H9 (cell line): ENCODE measurements around the gene KIF26B. TPM values are rescaled to one million over a fixed set of nuclear protein-coding genes. Genes with fewer than 3 reads are reported as not detected.

Experiments
- DNase-seq: peaks from one replicate; pipeline ENCODE4 v3.0.0-alpha.2; 2017
- H2AFZ ChIP-seq: one replicate; pipeline ENCODE4 v1.6.1; 2013; ENCODE audit warnings: mild to moderate bottlenecking, low read length, control low read depth, moderate library complexity
- H2AK5ac ChIP-seq: 2 replicates; pipeline ENCODE4 v1.6.1; 2013; ENCODE audit warnings: low read length, control low read depth, mixed read lengths; ENCODE audit not compliant: insufficient read length
- H2BK120ac ChIP-seq: one replicate; pipeline ENCODE4 v1.6.1; 2013; ENCODE audit warnings: low read depth, mild to moderate bottlenecking, low read length, control low read depth, inconsistent platforms; ENCODE audit not compliant: poor library complexity, severe bottlenecking
- H2BK12ac ChIP-seq: 2 replicates; pipeline ENCODE4 v1.6.1; 2013; ENCODE audit warnings: low read length, control low read depth, mixed read lengths, low read depth; ENCODE audit not compliant: insufficient read length
- H2BK15ac ChIP-seq: 2 replicates; pipeline ENCODE4 v1.6.1; 2013; ENCODE audit warnings: low read depth, low read length, control low read depth
- H2BK20ac ChIP-seq: one replicate; pipeline ENCODE4 v1.6.1; 2013; ENCODE audit warnings: low read depth, mild to moderate bottlenecking, low read length, control low read depth, inconsistent platforms; ENCODE audit not compliant: poor library complexity, severe bottlenecking
- H2BK5ac ChIP-seq: 2 replicates; pipeline ENCODE4 v1.6.1; 2013; ENCODE audit warnings: low read length, control low read depth, mixed read lengths; ENCODE audit not compliant: insufficient read length
- H3K14ac ChIP-seq: 2 replicates; pipeline ENCODE4 v1.6.1; 2013; ENCODE audit warnings: low read length, control low read depth; ENCODE audit not compliant: insufficient read depth
- H3K18ac ChIP-seq: 2 replicates; pipeline ENCODE4 v1.6.1; 2013; ENCODE audit warnings: low read depth, mild to moderate bottlenecking, mixed read lengths, low read length, control low read depth; ENCODE audit not compliant: insufficient read length
- H3K23ac ChIP-seq: 2 replicates; pipeline ENCODE4 v1.6.1; 2013; ENCODE audit warnings: low read length, control low read depth, mixed read lengths, low read depth; ENCODE audit not compliant: insufficient read length
- H3K23me2 ChIP-seq: 2 replicates; pipeline ENCODE4 v1.6.1; 2013; ENCODE audit warnings: low read depth, mild to moderate bottlenecking, mixed read lengths, low read length, control low read depth; ENCODE audit not compliant: insufficient read length, poor library complexity, severe bottlenecking
- H3K27ac ChIP-seq: 2 replicates; pipeline ENCODE4 v1.5.1; 2013; ENCODE audit warnings: low read length, control low read depth, mixed read lengths, low read depth; ENCODE audit not compliant: insufficient read length
- H3K27me3 ChIP-seq: 2 replicates; pipeline ENCODE4 v1.6.1; 2013; ENCODE audit warnings: low read length, control low read depth, inconsistent platforms; ENCODE audit not compliant: insufficient read depth
- H3K4ac ChIP-seq: 2 replicates; pipeline ENCODE4 v1.6.1; 2013; ENCODE audit warnings: low read depth, mild to moderate bottlenecking, control low read depth, inconsistent platforms, low read length, moderate library complexity
- H3K4me1 ChIP-seq: 2 replicates; pipeline ENCODE4 v1.6.1; 2013; ENCODE audit warnings: low read length, control low read depth, inconsistent platforms; ENCODE audit not compliant: insufficient read depth
- H3K4me2 ChIP-seq: 2 replicates; pipeline ENCODE4 v1.6.1; 2013; ENCODE audit warnings: low read length, control low read depth, mixed read lengths; ENCODE audit not compliant: insufficient read length, insufficient read depth
- H3K56ac ChIP-seq: 2 replicates; pipeline ENCODE4 v1.6.1; 2013; ENCODE audit warnings: low read depth, mild to moderate bottlenecking, mixed read lengths, low read length, control low read depth; ENCODE audit not compliant: insufficient read length
- H3K79me1 ChIP-seq: 2 replicates; pipeline ENCODE4 v1.6.1; 2013; ENCODE audit warnings: low read depth, mild to moderate bottlenecking, moderate library complexity, low read length, control low read depth, inconsistent platforms; ENCODE audit not compliant: insufficient read depth, poor library complexity, severe bottlenecking
- H3K79me2 ChIP-seq: 2 replicates; pipeline ENCODE4 v1.6.1; 2013; ENCODE audit warnings: low read length, control low read depth, inconsistent platforms; ENCODE audit not compliant: insufficient read depth
- H3K9ac ChIP-seq: 2 replicates; pipeline ENCODE4 v1.6.1; 2013; ENCODE audit warnings: low read length, control low read depth, mixed read lengths; ENCODE audit not compliant: insufficient read length; ENCODE audit errors: extremely low read depth
- H3K9me3 ChIP-seq: one replicate; pipeline ENCODE4 v1.6.1; 2013; ENCODE audit warnings: low read depth, low read length, inconsistent platforms; ENCODE audit not compliant: control insufficient read depth
- H3T11ph ChIP-seq: one replicate; pipeline ENCODE4 v1.6.1; 2013; ENCODE audit warnings: mild to moderate bottlenecking, low read length, control low read depth, inconsistent platforms
- H4K20me1 ChIP-seq: one replicate; pipeline ENCODE4 v1.6.1; 2013; ENCODE audit not compliant: control insufficient read depth, insufficient read length, insufficient read depth
- H4K5ac ChIP-seq: 2 replicates; pipeline ENCODE4 v1.6.1; 2013; ENCODE audit warnings: low read depth, mild to moderate bottlenecking, mixed read lengths, low read length, control low read depth; ENCODE audit not compliant: insufficient read length
- H4K8ac ChIP-seq: replicated peaks from 2 replicates; pipeline ENCODE4 v1.6.1; 2013; ENCODE audit warnings: low read length, control low read depth, mixed read lengths, low read depth; ENCODE audit not compliant: insufficient read length
- H4K91ac ChIP-seq: 2 replicates; pipeline ENCODE4 v1.6.1; 2013; ENCODE audit warnings: low read depth, mild to moderate bottlenecking, moderate library complexity, mixed read lengths, low read length, control low read depth; ENCODE audit not compliant: insufficient read length
- H3K27ac Mint-ChIP-seq, 3 experiments: 2 replicates in 2 of 3; 3 replicates in 1 of 3; pipeline ENCODE4 v1.8.0; 2020 to 2021; ENCODE audit warnings: mixed read lengths in 3 of 3, mild to moderate bottlenecking in 1 of 3, moderate library complexity in 1 of 3
- H3K27me3 Mint-ChIP-seq: 2 replicates; pipeline ENCODE4 v1.8.0; 2021; ENCODE audit warnings: low read depth, mild to moderate bottlenecking, moderate library complexity, mixed read lengths
- H3K36me3 Mint-ChIP-seq, 3 experiments: 2 replicates in 2 of 3; 3 replicates in 1 of 3; pipeline ENCODE4 v1.8.0; 2020 to 2021; ENCODE audit warnings: low read depth in 3 of 3, mixed read lengths in 3 of 3; ENCODE audit not compliant: insufficient read depth in 1 of 3
- H3K4me1 Mint-ChIP-seq, 2 experiments: 2 replicates each; pipeline ENCODE4 v1.8.0; 2020; ENCODE audit warnings: mixed read lengths in 2 of 2
- H3K4me3 Mint-ChIP-seq, 2 experiments: 2 replicates in 1 of 2; 3 replicates in 1 of 2; pipeline ENCODE4 v1.8.0; 2020 to 2021; ENCODE audit warnings: mild to moderate bottlenecking in 2 of 2, mixed read lengths in 2 of 2, moderate library complexity in 1 of 2
- H3K9me3 Mint-ChIP-seq, 2 experiments: 2 replicates in 1 of 2; 3 replicates in 1 of 2; pipeline ENCODE4 v1.8.0; 2020; ENCODE audit warnings: mild to moderate bottlenecking in 2 of 2, mixed read lengths in 2 of 2, moderate library complexity in 1 of 2
- WGBS: extraction: QIAGEN DNeasy Blood & Tissue Kit; methylation state at CpG from one replicate; pipeline ENCODE4 v1.1.7; 2013; ENCODE audit warnings: missing lambda C conversion rate, low lambda C conversion rate, mixed read lengths; ENCODE audit not compliant: insufficient read length; ENCODE audit errors: extremely low coverage; 5-methylcytosine and 5-hydroxymethylcytosine counted together
- total RNA-seq: library from RNA; stranded (reverse); gene quantifications from 2 replicates; pipeline ENCODE4 v1.2.1, GENCODE V29; 2021
- TF ChIP-seq, protein P1 (sequence below): fragments of 200-600 bp; sonication (generic); conservative IDR thresholded peaks from 3 replicates; pipeline ENCODE4 v1.8.0; 2021; ENCODE audit warnings: antibody characterized with exemption, mild to moderate bottlenecking

Gene KIF26B
- total RNA-seq, 1 experiment from 2014 or later, result 0.13 TPM

DNA sequence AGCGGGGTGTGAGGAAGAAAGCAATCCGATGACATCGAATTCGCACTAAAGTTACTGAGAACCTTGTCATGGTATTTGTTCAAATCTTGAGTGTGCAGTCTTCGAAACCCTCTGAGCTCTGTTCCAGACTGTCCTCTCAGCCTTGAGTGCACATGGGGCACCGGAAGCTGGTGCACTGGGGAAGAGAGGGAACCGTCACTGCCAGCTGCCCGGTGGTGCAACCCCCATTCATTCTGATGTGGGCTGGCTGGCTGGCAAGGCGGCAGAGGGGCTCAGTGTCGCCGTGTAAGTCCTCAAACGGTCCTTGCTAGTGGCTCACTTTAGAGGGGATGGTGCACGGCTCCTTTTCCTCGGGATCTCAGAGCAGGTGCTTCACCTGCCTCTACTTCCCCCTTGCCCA, 137.4 kb downstream of the KIF26B start:
- Mint-ChIP-seq H3K4me3 (no peak overlapping the region), H3K36me3 (no peaks in the 10 kb centered on the region; a peak in 1 of 7 replicates), H3K9me3 (no peaks in the 10 kb centered on the region), H3K27me3 (peaks cover 3% of the 10 kb centered on the region; the same call in 1 of the 2 replicates), H3K27ac (no peak overlapping the region; a peak in 1 of 7 replicates), H3K4me1 (peaks cover 3% of the 10 kb centered on the region in 2 experiments; a peak in 2 of 4 replicates)
- Histone ChIP-seq H2AFZ (no peak overlapping the region), H3K9ac (no peak overlapping the region), H3K9me3 (no peaks in the 10 kb centered on the region), H4K20me1 (no peaks in the 10 kb centered on the region), H3K23ac (no peak overlapping the region), H3K56ac (no peak overlapping the region), H4K8ac (no peak overlapping the region), H3K14ac (no peak overlapping the region), H3K79me1 (no peaks in the 10 kb centered on the region), H2BK120ac (no peak overlapping the region), H3K27ac (no peak overlapping the region), H3K4me1 (no peaks in the 10 kb centered on the region), H3K27me3 (no peaks in the 10 kb centered on the region), H3K4me2 (no peak overlapping the region), H2BK5ac (no peak overlapping the region), H2BK12ac (no peak overlapping the region), H4K5ac (no peak overlapping the region), H3K18ac (no peak overlapping the region), H2AK5ac (no peak overlapping the region), H2BK15ac (no peak overlapping the region), H3K79me2 (no peaks in the 10 kb centered on the region), H3K4ac (no peak overlapping the region), H4K91ac (no peak overlapping the region), H2BK20ac (no peak overlapping the region), H3T11ph (no peak overlapping the region), H3K23me2 (no peaks in the 10 kb centered on the region)
- no peak for DNase-seq
- TF ChIP-seq, protein P1, sequence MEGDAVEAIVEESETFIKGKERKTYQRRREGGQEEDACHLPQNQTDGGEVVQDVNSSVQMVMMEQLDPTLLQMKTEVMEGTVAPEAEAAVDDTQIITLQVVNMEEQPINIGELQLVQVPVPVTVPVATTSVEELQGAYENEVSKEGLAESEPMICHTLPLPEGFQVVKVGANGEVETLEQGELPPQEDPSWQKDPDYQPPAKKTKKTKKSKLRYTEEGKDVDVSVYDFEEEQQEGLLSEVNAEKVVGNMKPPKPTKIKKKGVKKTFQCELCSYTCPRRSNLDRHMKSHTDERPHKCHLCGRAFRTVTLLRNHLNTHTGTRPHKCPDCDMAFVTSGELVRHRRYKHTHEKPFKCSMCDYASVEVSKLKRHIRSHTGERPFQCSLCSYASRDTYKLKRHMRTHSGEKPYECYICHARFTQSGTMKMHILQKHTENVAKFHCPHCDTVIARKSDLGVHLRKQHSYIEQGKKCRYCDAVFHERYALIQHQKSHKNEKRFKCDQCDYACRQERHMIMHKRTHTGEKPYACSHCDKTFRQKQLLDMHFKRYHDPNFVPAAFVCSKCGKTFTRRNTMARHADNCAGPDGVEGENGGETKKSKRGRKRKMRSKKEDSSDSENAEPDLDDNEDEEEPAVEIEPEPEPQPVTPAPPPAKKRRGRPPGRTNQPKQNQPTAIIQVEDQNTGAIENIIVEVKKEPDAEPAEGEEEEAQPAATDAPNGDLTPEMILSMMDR, result no peak
- WGBS, result no CpG with 5 or more reads among the region's 14 CpGs
